Spleen (tissue), 11 donors: Measurements from ENCODE around the gene PRRT1B. TPM values are rescaled to one million over a fixed set of nuclear protein-coding genes. Genes with fewer than 3 reads are reported as not detected.

Experiments
- DNase-seq: peaks from one replicate; pipeline ENCODE4 v3.0.0-alpha.2; 2020
- H3K27ac ChIP-seq, 8 donors: fragments of 200-600 bp; sonication (generic) in 7 of 8; 1 replicate in 4 of 8; 2 replicates in 4 of 8; pipeline versions ENCODE4 v1.5.0 to v1.8.0; 2016 to 2021; ENCODE audit warnings: inconsistent platforms in 4 of 8, mild to moderate bottlenecking in 4 of 8, moderate library complexity in 1 of 8
- H3K27me3 ChIP-seq, 7 donors: fragments of 200-600 bp; sonication (generic) in 6 of 7; replicated peaks in 1 of 7; 1 replicate in 4 of 7; 2 replicates in 3 of 7; pipeline versions ENCODE4 v1.5.0 to v1.8.0; 2016 to 2021; ENCODE audit warnings: inconsistent platforms in 3 of 7, mild to moderate bottlenecking in 1 of 7
- H3K36me3 ChIP-seq, 6 donors: fragments of 200-600 bp; sonication (generic) in 5 of 6; 1 replicate in 4 of 6; 2 replicates in 2 of 6; pipeline versions ENCODE4 v1.5.0 to v1.8.0; 2016 to 2021; ENCODE audit warnings: inconsistent platforms in 2 of 6
- H3K4me1 ChIP-seq, 6 donors: fragments of 200-600 bp; sonication (generic) in 5 of 6; 1 replicate in 3 of 6; 2 replicates in 3 of 6; pipeline versions ENCODE4 v1.5.0 to v1.8.0; 2016 to 2021; ENCODE audit warnings: inconsistent platforms in 3 of 6
- H3K4me3 ChIP-seq, 8 donors: fragments of 200-600 bp; sonication (generic) in 7 of 8; 1 replicate in 4 of 8; 2 replicates in 4 of 8; pipeline versions ENCODE4 v1.5.0 to v1.8.0; 2016 to 2021; ENCODE audit warnings: inconsistent platforms in 4 of 8, mild to moderate bottlenecking in 4 of 8, moderate library complexity in 2 of 8
- H3K9me3 ChIP-seq, 8 donors: fragments of 200-600 bp; sonication (generic) in 7 of 8; 1 replicate in 4 of 8; 2 replicates in 4 of 8; pipeline versions ENCODE4 v1.5.0 to v1.8.0; 2016 to 2021; ENCODE audit warnings: inconsistent platforms in 4 of 8
- CTCF ChIP-seq, 11 experiments: fragments of 200-600 bp in 7 of 11; fragments of 450-650 bp in 4 of 11; sonication (generic) in 4 of 11; IDR thresholded peaks in 8 of 11; conservative IDR thresholded peaks in 3 of 11; 1 replicate in 7 of 11; 2 replicates in 4 of 11; pipeline versions ENCODE4 v1.4.0 to v1.8.0; 2016 to 2021; ENCODE audit warnings: antibody characterized with exemption in 11 of 11, inconsistent platforms in 4 of 11, mild to moderate bottlenecking in 1 of 11
- POLR2A ChIP-seq, 3 donors: fragments of 450-650 bp; IDR thresholded peaks; one replicate each; pipeline ENCODE4 v1.5.1; 2017; ENCODE audit warnings: antibody characterized with exemption in 3 of 3, mild to moderate bottlenecking in 1 of 3
- POLR2AphosphoS5 ChIP-seq, 3 donors: sonication (generic); formaldehyde crosslinking; IDR thresholded peaks; one replicate each; pipeline ENCODE4 v1.5.1; 2017; ENCODE audit warnings: antibody characterized with exemption in 3 of 3
- WGBS, 5 donors: extraction: QIAGEN DNeasy Blood & Tissue Kit in 3 of 5; methylation state at CpG; one replicate each; pipeline versions ENCODE4 v1.1.5 to v1.1.7; 2013 to 2018; 5-methylcytosine and 5-hydroxymethylcytosine counted together
- intact Hi-C: fragments of 100-400 bp; cut with DNase I; formaldehyde crosslinking; loops from one replicate; pipeline ENCODE4 v1.15.0; 2023; ENCODE audit warnings: low total_unique reads
- polyA plus RNA-seq, 3 donors: library from polyadenylated mRNA; stranded (reverse); fragments of 200-250 nt; gene quantifications; one replicate each; pipeline ENCODE4 v1.2.1, GENCODE V29; 2013
- total RNA-seq, 7 donors: library from RNA; depleted of rRNA in 3 of 7; stranded (reverse); fragments of >200 nt in 3 of 7; fragmentation: NEBNext Ultra II Directional in 4 of 7; extraction: Animal tissue kit (Norgen Biotek cat#: 25700) in 4 of 7; gene quantifications; one replicate each; pipeline versions ENCODE4 v1.1.0 to v1.2.1, GENCODE V29; 2016 to 2021
- donor health status: healthy with polysubstance abuse.
- donor health status: DM: no; HTN: no; CAD: no; lungs with moderate emphysema.
- donor health status: DM: no; HTN: no; CAD: no.
- donor health status: Bipolar disorder and iron deficiency.
- donor health status: healthy.
- donor health status: DM: no; HTN: no; CAD: no.
- donor health status: DM: yes; HTN: yes; CAD: no.

PRRT1B gene
- total and polyA plus RNA-seq, 10 donors = not detected

GRCh38 chr9:131523451-131524435 is 21.6 kb upstream of the PRRT1B start:
- no peak for TF ChIP-seq CTCF (IDR thresholded peaks at IDR 0.05 in 8 of 11, conservative IDR thresholded peaks at IDR 0.05 in 3 of 11)
- peak in 2 of 3 donors; percentile 6 to 62 for TF ChIP-seq POLR2AphosphoS5 (IDR thresholded peaks at IDR 0.05)
- H3K27me3 ChIP-seq = no peaks in the 10 kb centered on the region
- intact Hi-C loops = no loop called here
- H3K9me3 ChIP-seq = no peaks in the 10 kb centered on the region
- no peak for DNase-seq
- no peak overlapping the region for H3K4me3 ChIP-seq
- H3K4me1 ChIP-seq = peaks cover 0 to 13% (median under 1%) of the 10 kb centered on the region in 6 donors
- WGBS, 5 donors = 87 to 89% (median 88%) methylated on average over 26 to 29 of the region's 29 CpGs
- H3K27ac ChIP-seq = no peak overlapping the region
- peaks cover 0 to 100% (median 96%) of the 10 kb centered on the region in 6 donors for H3K36me3 ChIP-seq

GRCh38 chr9:131524665-131525315 is 20.5 kb upstream of the PRRT1B start:
- intact Hi-C loops = no loop called here
- 78 to 90% (median 86%) methylated on average over 6 to 23 of the region's 23 CpGs for WGBS, 5 donors

GRCh38 chr9:131525643-131526565 is 19.4 kb upstream of the PRRT1B start:
- Histone ChIP-seq H3K27ac (no peak overlapping the region), H3K9me3 (no peaks in the 10 kb centered on the region), H3K4me1 (peaks cover 9 to 26% (median 16%) of the 10 kb centered on the region in 6 donors), H3K4me3 (no peak overlapping the region), H3K27me3 (no peaks in the 10 kb centered on the region), H3K36me3 (peaks cover 0 to 92% (median 84%) of the 10 kb centered on the region in 6 donors)
- 91 to 94% (median 91%) methylated on average over 19 of the region's 19 CpGs for WGBS, 5 donors
- no peak for DNase-seq
- intact Hi-C loops = no loop called here
- no peak for TF ChIP-seq CTCF (IDR thresholded peaks at IDR 0.05 in 8 of 11, conservative IDR thresholded peaks at IDR 0.05 in 3 of 11)
- no peak for TF ChIP-seq POLR2AphosphoS5 (IDR thresholded peaks at IDR 0.05)
- no peak for TF ChIP-seq POLR2A (IDR thresholded peaks at IDR 0.05)

More at GRCh38 chr9:131524665-131525315, 20.5 kb upstream of the PRRT1B start:
- no peak for DNase-seq
- TF ChIP-seq POLR2AphosphoS5 (IDR thresholded peaks at IDR 0.05) (peak in 1 of 3 donors; percentile 41), CTCF (IDR thresholded peaks at IDR 0.05 in 8 of 11, conservative IDR thresholded peaks at IDR 0.05 in 3 of 11) (no peak)
- H3K36me3 ChIP-seq = peaks cover 0 to 100% (median 94%) of the 10 kb centered on the region in 6 donors
- no peak overlapping the region for H3K27ac ChIP-seq
- no peak overlapping the region for H3K4me3 ChIP-seq
- no peaks in the 10 kb centered on the region for H3K27me3 ChIP-seq
- H3K9me3 ChIP-seq = no peaks in the 10 kb centered on the region
- H3K4me1 ChIP-seq = peaks cover 2 to 16% (median 7%) of the 10 kb centered on the region in 6 donors
